ENCODE data around the gene CPAMD8. TPM values are rescaled to one million over a fixed set of nuclear protein-coding genes. Genes with fewer than 3 reads are reported as not detected.

CPAMD8 gene
- total and polyA plus RNA-seq, 2 donors (not counting 1 experiment from before 2014, with no cell fraction given) = 0.14 to 1.7 TPM

GRCh38 chr19:16873594-16873993, 153.0 kb downstream of the CPAMD8 start:
- Histone ChIP-seq H3K4me2 (ENCODE audit: extremely low read depth, insufficient read depth, low read length) (no peak overlapping the region), H3K9ac (ENCODE audit: insufficient read depth, low read length) (no peak overlapping the region), H3K27me3 (ENCODE audit: control insufficient read depth, insufficient read depth, low read length) (no peaks in the 10 kb centered on the region), H3K36me3 (ENCODE audit: control insufficient read depth, insufficient read depth, low read length) (peaks cover 21% of the 10 kb centered on the region), H3K4me1 (ENCODE audit: control insufficient read depth, extremely low read depth, insufficient read depth, low read length) (no peaks in the 10 kb centered on the region), H4K20me1 (ENCODE audit: control insufficient read depth, extremely low read depth, insufficient read depth, low read length) (no peaks in the 10 kb centered on the region), H3K9me3 (ENCODE audit: control insufficient read depth, insufficient read depth, low read depth, low read length) (no peaks in the 10 kb centered on the region), H2AFZ (ENCODE audit: low read length) (no peak overlapping the region), H3K27ac (ENCODE audit: insufficient read depth, low read length) (no peak overlapping the region), H3K4me3 (replicated peaks in 1 of 4; ENCODE audit: control extremely low read depth in 1 of 4, insufficient read depth in 1 of 4, low read depth in 3 of 4, low read length in 4 of 4) (no peak overlapping the region), H3K79me2 (ENCODE audit: control insufficient read depth, insufficient read depth, low read length) (peaks cover 7% of the 10 kb centered on the region)
- TF ChIP-seq EZH2 (IDR thresholded peaks at IDR 0.05; ENCODE audit: low read length, missing control alignments) (no peak), CTCF (conservative IDR thresholded peaks at IDR 0.05 in 1 of 2, IDR thresholded peaks at IDR 0.05 in 1 of 2; ENCODE audit: low read depth in 1 of 2, low read length in 2 of 2) (no peak)
- DNase-seq (ENCODE audit: low read depth in 2 of 2) = no peak

GRCh38 chr19:16872728-16873127, 153.9 kb downstream of the CPAMD8 start:
- Histone ChIP-seq H3K9me3 (ENCODE audit: control insufficient read depth, insufficient read depth, low read depth, low read length) (no peaks in the 10 kb centered on the region), H3K4me2 (ENCODE audit: extremely low read depth, insufficient read depth, low read length) (no peak overlapping the region), H3K4me1 (ENCODE audit: control insufficient read depth, extremely low read depth, insufficient read depth, low read length) (no peaks in the 10 kb centered on the region), H2AFZ (ENCODE audit: low read length) (no peak overlapping the region), H3K9ac (ENCODE audit: insufficient read depth, low read length) (no peak overlapping the region), H3K4me3 (replicated peaks in 1 of 4; ENCODE audit: control extremely low read depth in 1 of 4, insufficient read depth in 1 of 4, low read depth in 3 of 4, low read length in 4 of 4) (no peak overlapping the region), H4K20me1 (ENCODE audit: control insufficient read depth, extremely low read depth, insufficient read depth, low read length) (no peaks in the 10 kb centered on the region), H3K27ac (ENCODE audit: insufficient read depth, low read length) (no peak overlapping the region), H3K36me3 (ENCODE audit: control insufficient read depth, insufficient read depth, low read length) (peaks cover 22% of the 10 kb centered on the region), H3K79me2 (ENCODE audit: control insufficient read depth, insufficient read depth, low read length) (peaks cover 7% of the 10 kb centered on the region), H3K27me3 (ENCODE audit: control insufficient read depth, insufficient read depth, low read length) (no peaks in the 10 kb centered on the region)
- TF ChIP-seq CTCF (conservative IDR thresholded peaks at IDR 0.05 in 1 of 2, IDR thresholded peaks at IDR 0.05 in 1 of 2; ENCODE audit: low read depth in 1 of 2, low read length in 2 of 2) = no peak
- no peak for TF ChIP-seq EZH2 (IDR thresholded peaks at IDR 0.05; ENCODE audit: low read length, missing control alignments)
- no peak for DNase-seq (ENCODE audit: low read depth in 2 of 2)

- no peak overlapping the region for H3K4me2 ChIP-seq (ENCODE audit: extremely low read depth, insufficient read depth, low read length)
- no peaks in the 10 kb centered on the region for H4K20me1 ChIP-seq (ENCODE audit: control insufficient read depth, extremely low read depth, insufficient read depth, low read length)
- no peak for DNase-seq (ENCODE audit: low read depth in 2 of 2)
- no peak for TF ChIP-seq EZH2 (IDR thresholded peaks at IDR 0.05; ENCODE audit: low read length, missing control alignments)
- no peak for TF ChIP-seq CTCF (conservative IDR thresholded peaks at IDR 0.05 in 1 of 2, IDR thresholded peaks at IDR 0.05 in 1 of 2; ENCODE audit: low read depth in 1 of 2, low read length in 2 of 2)
- no peak overlapping the region for H2AFZ ChIP-seq (ENCODE audit: low read length)
- H3K4me3 ChIP-seq (replicated peaks in 1 of 4; ENCODE audit: control extremely low read depth in 1 of 4, insufficient read depth in 1 of 4, low read depth in 3 of 4, low read length in 4 of 4) = no peak overlapping the region
- H3K36me3 ChIP-seq (ENCODE audit: control insufficient read depth, insufficient read depth, low read length) = peaks cover 26% of the 10 kb centered on the region
- no peak overlapping the region for H3K27ac ChIP-seq (ENCODE audit: insufficient read depth, low read length)
- H3K4me1 ChIP-seq (ENCODE audit: control insufficient read depth, extremely low read depth, insufficient read depth, low read length) = no peaks in the 10 kb centered on the region
- H3K9me3 ChIP-seq (ENCODE audit: control insufficient read depth, insufficient read depth, low read depth, low read length) = no peaks in the 10 kb centered on the region
- no peak overlapping the region for H3K9ac ChIP-seq (ENCODE audit: insufficient read depth, low read length)
- peaks cover 7% of the 10 kb centered on the region for H3K79me2 ChIP-seq (ENCODE audit: control insufficient read depth, insufficient read depth, low read length)
- H3K27me3 ChIP-seq (ENCODE audit: control insufficient read depth, insufficient read depth, low read length) = no peaks in the 10 kb centered on the region
Observed at GRCh38 chr19:16871871-16872270, 154.7 kb downstream of the CPAMD8 start.

All from fibroblast of lung (primary cell).